K562 (cell line): Measurements from ENCODE around the gene TIMM10. TPM values are rescaled to one million over a fixed set of nuclear protein-coding genes. Genes with fewer than 3 reads are reported as not detected.

Experiments
- ATAC-seq: fragments of 200-7000 bp; cut with Tn5 transposase; 3 replicates; pipeline ENCODE4 v1.9.1; 2020; ENCODE audit warnings: moderate library complexity
- BruUV-seq: library from RNA; stranded (reverse); fragments of 400-500 nt; replicated peaks from 2 replicates; lab custom pipeline; 2021; lab: Mats Ljungman, UMichigan
- CTCF ChIA-PET: fragments of 300-600 bp; formaldehyde crosslinking; extraction: SDS; loops from one replicate; lab custom pipeline; 2021; ENCODE audit warnings: low intra/inter-chr PET ratio; lab: Yijun Ruan, JAX
- POLR2A ChIA-PET: fragments of 300-600, 350-650 bp; sonication (Branson Sonifier 250); formaldehyde crosslinking; extraction: SDS; loops from one replicate; lab custom pipeline; 2021; ENCODE audit warnings: antibody characterized with exemption, inconsistent platforms; lab: Yijun Ruan, JAX
- DNase-seq, 4 experiments: peaks; one replicate each; pipeline versions ENCODE4 v3.0.0 to v3.0.0-alpha.2; 2011 to 2018; ENCODE audit warnings: low spot score in 3 of 4, mixed read lengths in 3 of 4; ENCODE audit errors: extremely low read depth in 1 of 4
- FAIRE-seq: peaks from 2 replicates; lab custom pipeline; 2011; peaks lifted over from hg19 to GRCh38; lab: Jason Lieb, UNC
- H2AFZ ChIP-seq: 2 replicates; pipeline ENCODE4 v1.6.0; 2011; ENCODE audit warnings: low read depth, low read length, control low read depth, inconsistent platforms
- H3K27ac ChIP-seq: fragments of 200-600 bp; 3 replicates; pipeline ENCODE4 v1.8.0; 2011; ENCODE audit warnings: low read depth, mild to moderate bottlenecking, control low read depth, inconsistent platforms, low read length, moderate library complexity, mixed read lengths; ENCODE audit errors: extremely low read depth
- H3K27me3 ChIP-seq, 2 experiments: fragments of 300-600 bp in 1 of 2; 2 replicates in 1 of 2; 3 replicates in 1 of 2; pipeline versions ENCODE4 v1.6.0 to v1.8.0; 2011; ENCODE audit warnings: inconsistent platforms in 2 of 2, low read length in 2 of 2, mild to moderate bottlenecking in 1 of 2, mixed read lengths in 1 of 2, moderate library complexity in 1 of 2; ENCODE audit not compliant: control insufficient read depth in 2 of 2, insufficient read depth in 2 of 2
- H3K36me3 ChIP-seq: fragments of 300-600 bp; 3 replicates; pipeline ENCODE4 v1.8.0; 2011; ENCODE audit warnings: mild to moderate bottlenecking, low read length, inconsistent platforms; ENCODE audit not compliant: control insufficient read depth, insufficient read depth
- H3K4me1 ChIP-seq, 2 experiments: fragments of 200-600 bp in 1 of 2; replicated peaks in 1 of 2; 2 replicates in 1 of 2; 3 replicates in 1 of 2; pipeline versions ENCODE4 v1.5.1 to v1.8.0; 2011; ENCODE audit warnings: inconsistent platforms in 2 of 2, low read length in 2 of 2, mild to moderate bottlenecking in 1 of 2, mixed read lengths in 1 of 2, moderate library complexity in 1 of 2; ENCODE audit not compliant: control insufficient read depth in 2 of 2, insufficient read depth in 2 of 2
- H3K4me2 ChIP-seq: 2 replicates; pipeline ENCODE4 v1.6.1; 2011; ENCODE audit warnings: low read length, control low read depth, inconsistent platforms, mixed read lengths; ENCODE audit not compliant: insufficient read depth
- H3K4me3 ChIP-seq: fragments of 200-600 bp; sonication (generic), shearing (Covaris generic); 2 replicates; pipeline ENCODE4 v1.5.1; 2016; ENCODE audit warnings: control low read depth, inconsistent platforms
- H3K79me2 ChIP-seq: fragments of 200-600 bp; 3 replicates; pipeline ENCODE4 v1.8.0; 2011; ENCODE audit warnings: low read length, inconsistent platforms; ENCODE audit not compliant: control insufficient read depth, insufficient read depth
- H3K9ac ChIP-seq, 2 experiments: 2 replicates each; pipeline versions ENCODE4 v1.6.0 to v1.6.1; 2011; ENCODE audit warnings: low read depth in 2 of 2, low read length in 2 of 2, control low read depth in 1 of 2, inconsistent platforms in 1 of 2, mild to moderate bottlenecking in 1 of 2, mixed read lengths in 1 of 2; ENCODE audit not compliant: insufficient read depth in 1 of 2
- H3K9me1 ChIP-seq: one replicate; pipeline ENCODE4 v1.6.0; 2011; ENCODE audit warnings: inconsistent platforms, mild to moderate bottlenecking, low read length, moderate library complexity; ENCODE audit not compliant: control insufficient read depth, insufficient read depth
- H3K9me3 ChIP-seq: replicated peaks from 2 replicates; pipeline ENCODE4 v1.5.1; 2011; ENCODE audit warnings: low read depth, low read length, inconsistent platforms; ENCODE audit not compliant: control insufficient read depth, insufficient read depth
- H4K20me1 ChIP-seq: replicated peaks from 2 replicates; pipeline ENCODE4 v1.6.1; 2011; ENCODE audit warnings: low read length, inconsistent platforms, mixed read lengths; ENCODE audit not compliant: control insufficient read depth, insufficient read depth
- BCOR ChIP-seq: fragments of 450-650 bp; IDR thresholded peaks from 2 replicates; pipeline ENCODE4 v1.6.1; 2016
- FOXK1 ChIP-seq: sonication (generic); formaldehyde crosslinking; IDR thresholded peaks from 2 replicates; pipeline ENCODE4 v1.8.0; 2022; ENCODE audit warnings: missing genetic modification reagents, mild to moderate bottlenecking, borderline replicate concordance
- KDM1A ChIP-seq, 2 experiments: fragments of 450-650 bp; IDR thresholded peaks; 2 replicates each; pipeline ENCODE4 v1.6.1; 2016; ENCODE audit warnings: mild to moderate bottlenecking in 2 of 2
- POLR2G ChIP-seq: fragments of 200-400 bp; formaldehyde crosslinking; IDR thresholded peaks from 2 replicates; pipeline ENCODE4 v1.6.1; 2017; ENCODE audit warnings: low read depth, mild to moderate bottlenecking, antibody characterized with exemption, low read length, moderate library complexity
- RBM25 ChIP-seq: fragments of 200-400 bp; formaldehyde crosslinking; IDR thresholded peaks from 2 replicates; pipeline ENCODE4 v1.6.1; 2018; ENCODE audit warnings: low read length, low read depth, moderate library complexity; ENCODE audit not compliant: severe bottlenecking
- SMARCA5 ChIP-seq: fragments of 450-650 bp; IDR thresholded peaks from 2 replicates; pipeline ENCODE4 v1.6.1; 2016
- SREBF1 ChIP-seq: fragments of 150-350 bp; IDR thresholded peaks from 2 replicates; pipeline ENCODE4 v1.6.1; 2014; ENCODE audit warnings: antibody characterized with exemption, low read depth, low read length, borderline replicate concordance
- ZBTB33 ChIP-seq: sonication (generic); formaldehyde crosslinking; IDR thresholded peaks from 2 replicates; pipeline ENCODE4 v1.8.1; 2023; ENCODE audit warnings: mild to moderate bottlenecking, missing genetic modification reagents
- ZFP36 ChIP-seq: fragments of 150-350 bp; IDR thresholded peaks from 2 replicates; pipeline ENCODE4 v1.6.1; 2018; ENCODE audit warnings: low read length, low read depth; ENCODE audit not compliant: partially characterized antibody
- ZNF174 ChIP-seq: fragments of 250-450 bp; sonication (Bioruptor Pico); IDR thresholded peaks from 2 replicates; pipeline ENCODE4 v1.4.0; 2020; ENCODE audit warnings: mild to moderate bottlenecking
- ZNF444 ChIP-seq: fragments of 250-450 bp; sonication (Bioruptor Pico); IDR thresholded peaks from 2 replicates; pipeline ENCODE4 v1.4.0; 2020; ENCODE audit warnings: mild to moderate bottlenecking, moderate library complexity
- WGBS: fragments of 100-300 bp; shearing (Covaris generic); methylation state at CpG from one replicate; pipeline ENCODE4 v1.1.6; 2016; ENCODE audit warnings: low coverage, mixed read lengths; ENCODE audit not compliant: insufficient coverage; ENCODE audit errors: missing lambda C conversion rate; 5-methylcytosine and 5-hydroxymethylcytosine counted together
- in situ Hi-C: fragments of 300-500 bp; cut with MboI; formaldehyde crosslinking; loops from 4 replicates; pipeline ENCODE4 v1.15.0; 2018; ENCODE audit warnings: inconsistent platforms, mixed read lengths
- intact Hi-C: fragments of 100-400 bp; cut with micrococcal nuclease; formaldehyde crosslinking; loops from 2 replicates; pipeline ENCODE4 v1.14.2; 2022
- polyA plus RNA-seq, 8 experiments: library from polyadenylated mRNA; depleted of rRNA in 4 of 8; stranded (reverse) in 5 of 8; unstranded in 3 of 8; fragments of >200 nt; fragmentation: Nextera tagmentation in 2 of 8; fragmentation: Illumina TruSeq in 1 of 8; extraction: Ambion mirVana in 2 of 8; extraction: Trizol in 1 of 8; gene quantifications; 2 replicates each; pipeline versions ENCODE4 v1.2.1 to v1.2.3, GENCODE V29; 2011 to 2014; ENCODE audit warnings: inconsistent platforms in 1 of 8, missing spikeins in 1 of 8
- total RNA-seq, 7 experiments: library from RNA; depleted of rRNA in 6 of 7; stranded (reverse); fragments of >200 nt in 6 of 7; fragmentation: Illumina TruSeq in 2 of 7; extraction: Trizol in 2 of 7; gene quantifications; 2 replicates each; pipeline versions ENCODE4 v1.2.1 to v1.2.3, GENCODE V29; 2011 to 2021; ENCODE audit warnings: low replicate concordance in 1 of 7

The TIMM10 gene
- total and polyA plus RNA-seq, 9 of the 15 experiments (the other 6 are each of a cell fraction or from before 2014, with no cell fraction given), result 109 to 553 (median 172) TPM

GRCh38 chr11:57483562-57483918 is 47.0 kb downstream of the TIMM10 start:
- POLR2A ChIA-PET, result interaction anchor here (0.9 to 1.5 kb wide), 4 partner anchors 9 to 21 kb away, joined by 3 to 4 read pairs (median 4); no protein-coding TSS in a partner anchor
- H3K4me1 ChIP-seq, result peaks cover 6 to 15% of the 10 kb centered on the region in 2 experiments; a peak in 4 of 5 replicates
- no peak overlapping the region for H3K9ac ChIP-seq

DNA sequence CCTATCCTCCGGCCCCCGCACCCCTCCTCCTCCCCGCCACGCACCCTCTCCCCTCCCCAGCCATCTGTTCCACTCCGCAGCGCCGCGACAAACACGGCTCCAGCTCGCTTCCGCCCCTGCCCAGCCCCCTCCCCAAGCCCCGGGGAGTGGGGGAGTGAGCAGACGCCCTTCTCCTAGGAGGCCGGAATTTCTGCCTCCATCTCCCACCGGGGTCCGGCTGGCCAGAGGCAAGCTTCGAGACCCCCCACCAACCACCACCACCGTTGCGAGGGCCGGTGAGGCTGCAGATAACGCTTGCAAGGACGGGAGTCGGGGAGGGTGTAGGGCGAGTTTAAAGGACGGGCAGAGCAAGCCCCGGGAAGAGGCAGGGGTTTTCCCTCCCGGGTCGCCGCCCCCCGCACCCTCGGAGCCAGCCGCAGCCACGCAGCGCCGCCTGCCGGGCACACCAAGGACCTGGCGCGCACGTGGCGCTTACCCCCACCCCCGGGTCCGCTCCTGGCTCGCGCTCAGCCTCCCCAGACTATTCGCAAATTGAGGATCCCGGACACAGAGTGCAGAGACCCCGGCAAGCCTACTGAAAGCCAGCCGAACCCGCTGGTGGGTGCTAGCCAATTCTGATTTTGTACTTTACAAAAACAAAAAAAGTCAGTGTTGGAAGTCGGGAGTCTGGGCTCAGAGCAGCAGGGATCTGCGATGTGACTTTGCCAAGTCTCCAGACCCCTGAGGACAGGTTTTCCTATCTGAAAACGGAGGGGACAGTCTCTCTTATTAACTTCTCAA is 47.6 kb downstream of the TIMM10 start:
- Histone ChIP-seq H3K79me2 (no peaks in the 10 kb centered on the region), H3K9me3 (no peaks in the 10 kb centered on the region), H3K9ac (no peak overlapping the region), H3K4me2 (no peak overlapping the region), H4K20me1 (peaks cover 8% of the 10 kb centered on the region; the same call in 1 of the 2 replicates), H3K4me3 (no peak overlapping the region), H3K27me3 (no peaks in the 10 kb centered on the region), H3K27ac (no peak overlapping the region), H3K36me3 (peaks cover 42% of the 10 kb centered on the region), H2AFZ (no peak overlapping the region), H3K9me1 (no peaks in the 10 kb centered on the region), H3K4me1 (peaks cover 6 to 15% of the 10 kb centered on the region in 2 experiments; a peak in 4 of 5 replicates)
- intact Hi-C loops, result no loop called here
- in situ Hi-C loops, result no loop called here
- CTCF ChIA-PET, result no interaction called here
- WGBS, result 81% methylated on average over 20 of the region's 52 CpGs
- no TSS peak for BruUV-seq
- POLR2A ChIA-PET, result interaction anchor here (1.0 to 1.5 kb wide), 4 partner anchors 10 to 22 kb away, joined by 3 to 4 read pairs (median 4); no protein-coding TSS in a partner anchor
- no peak for ATAC-seq
- no peak for DNase-seq
- no peak for FAIRE-seq
- TF ChIP-seq ZBTB33, result peak; percentile 70
- peak; percentile 62 for TF ChIP-seq POLR2G
- no peak for TF ChIP-seq ZNF174 (CRISPR knock-in tag)

More at GRCh38 chr11:57483562-57483918, 47.0 kb downstream of the TIMM10 start:
- Histone ChIP-seq H2AFZ (no peak overlapping the region), H3K79me2 (no peaks in the 10 kb centered on the region), H3K9me1 (no peaks in the 10 kb centered on the region), H3K4me3 (no peak overlapping the region), H3K36me3 (peaks cover 48% of the 10 kb centered on the region), H3K27ac (no peak overlapping the region), H3K9me3 (no peaks in the 10 kb centered on the region), H3K4me2 (no peak overlapping the region), H4K20me1 (peaks cover 8% of the 10 kb centered on the region; the same call in 1 of the 2 replicates), H3K27me3 (no peaks in the 10 kb centered on the region)
- ATAC-seq (no peak), FAIRE-seq (no peak), DNase-seq (no peak)
- intact Hi-C loops (no loop called here), in situ Hi-C loops (no loop called here)
- no TSS peak for BruUV-seq
- WGBS, result 87% methylated on average over 3 of the region's 3 CpGs
- TF ChIP-seq ZNF444 (CRISPR knock-in tag), result no peak
- TF ChIP-seq BCOR, result peak; percentile 80
- TF ChIP-seq RBM25, result peak; percentile 92
- peak; percentile 66; the same call in 1 of the 2 replicates for TF ChIP-seq SMARCA5
- no peak for TF ChIP-seq SREBF1
- TF ChIP-seq FOXK1 (CRISPR knock-in tag), result no peak
- TF ChIP-seq KDM1A (IDR thresholded peaks at IDR 0.05), result 0 out of 4 replicates have a peak, but pooled peaks of 1 of the 2 experiments have one; percentile 25
- peak; percentile 85 for TF ChIP-seq ZFP36
- CTCF ChIA-PET, result no interaction called here
